GM21737 (cell line): ENCODE data around the gene OR7D2.
"Not testable (repeated sequence)": the region's sequence is repeated elsewhere in the genome, so short reads cannot be mapped to it uniquely, and the experiment has no call there.

ENCODE experiments used
- ATAC-seq: cut with Tn5 transposase; IDR thresholded peaks from one replicate; pipeline ENCODE4 v1.9.1; 2021; ENCODE audit warnings: mild to moderate bottlenecking, moderate library complexity; ENCODE audit not compliant: unreplicated experiment

OR7D2 gene

DNA sequence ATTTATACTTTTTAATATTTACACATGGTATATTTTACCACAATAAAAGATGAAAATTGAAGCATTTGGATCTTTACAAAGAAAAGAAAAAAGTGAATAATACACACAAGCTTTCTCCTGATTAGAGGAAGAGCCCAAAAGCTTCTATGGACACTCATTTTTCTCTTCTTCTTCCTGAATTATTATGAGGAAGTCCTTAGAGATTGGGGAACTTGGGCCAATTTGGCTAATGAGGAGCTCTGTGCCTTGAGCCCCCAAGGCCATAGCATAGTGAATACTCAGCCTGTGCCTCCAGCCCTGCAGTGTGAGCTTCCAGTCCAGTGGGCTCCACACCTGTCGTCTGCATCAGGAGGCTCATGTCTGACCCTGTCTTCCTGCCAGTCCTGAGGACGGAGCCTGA lies 19.3 kb downstream of the OR7D2 start:
- ATAC-seq: not testable (repeated sequence)

- ATAC-seq: no peak
These were observed 26.8 kb downstream of the OR7D2 start for GRCh38 chr19:9205501-9206113.

- ATAC-seq: no peak
These were observed 40.7 kb downstream of the OR7D2 start, which contains the start of gene OR7D4 for GRCh38 chr19:9219489-9219888. Gene OR7D4, minus strand, starts transcription at chr19:9219589. Its CDS starts 4,752 bp downstream, at chr19:9214837.
